ENCODE measurements around the gene F12. TPM values are rescaled to one million over a fixed set of nuclear protein-coding genes. Genes with fewer than 3 reads are reported as not detected.

Gene F12
- total and polyA plus RNA-seq, 2 experiments from 2014 or later, result 4.6 to 5.0 TPM

- Histone ChIP-seq H3K27ac (no peak overlapping the region), H3K27me3 (peaks cover 10% of the 10 kb centered on the region), H3K4me3 (no peak overlapping the region), H3K36me3 (no peaks in the 10 kb centered on the region), H3K4me1 (ENCODE audit: low read depth) (no peaks in the 10 kb centered on the region), H3K9me3 (ENCODE audit: low read depth) (no peaks in the 10 kb centered on the region)
- DNase-seq (ENCODE audit: low read depth in 1 of 2, low spot score in 1 of 2), result no peak
- no peak for TF ChIP-seq CTCF (IDR thresholded peaks at IDR 0.05; ENCODE audit: low read depth, low read length)
Observed at GRCh38 chr5:177392765-177393164, 16.6 kb downstream of the F12 start.

- DNase-seq (ENCODE audit: low read depth in 1 of 2, low spot score in 1 of 2), result peak; percentile 84 to 87
- Histone ChIP-seq H3K36me3 (no peaks in the 10 kb centered on the region), H3K27ac (no peak overlapping the region), H3K9me3 (ENCODE audit: low read depth) (no peaks in the 10 kb centered on the region), H3K4me3 (no peak overlapping the region), H3K4me1 (ENCODE audit: low read depth) (no peaks in the 10 kb centered on the region), H3K27me3 (peaks cover 21% of the 10 kb centered on the region)
- TF ChIP-seq CTCF (IDR thresholded peaks at IDR 0.05; ENCODE audit: low read depth, low read length), result peak; percentile 92
Observed at GRCh38 chr5:177390363-177391300, 18.7 kb downstream of the F12 start.

- Histone ChIP-seq H3K36me3 (no peaks in the 10 kb centered on the region), H3K4me1 (ENCODE audit: low read depth) (no peaks in the 10 kb centered on the region), H3K4me3 (no peak overlapping the region), H3K27me3 (peaks cover 21% of the 10 kb centered on the region), H3K27ac (no peak overlapping the region), H3K9me3 (ENCODE audit: low read depth) (no peaks in the 10 kb centered on the region)
- no peak for TF ChIP-seq CTCF (IDR thresholded peaks at IDR 0.05; ENCODE audit: low read depth, low read length)
- DNase-seq (ENCODE audit: low read depth in 1 of 2, low spot score in 1 of 2), result peak in 1 of 2 donors; percentile 67
Observed at GRCh38 chr5:177389241-177390169, 19.9 kb downstream of the F12 start.

GRCh38 chr5:177388521-177389052 lies 20.8 kb downstream of the F12 start:
- no peaks in the 10 kb centered on the region for H3K36me3 ChIP-seq
- TF ChIP-seq CTCF (IDR thresholded peaks at IDR 0.05; ENCODE audit: low read depth, low read length), result no peak
- H3K27ac ChIP-seq, result no peak overlapping the region
- H3K9me3 ChIP-seq (ENCODE audit: low read depth), result no peaks in the 10 kb centered on the region
- no peak for DNase-seq (ENCODE audit: low read depth in 1 of 2, low spot score in 1 of 2)
- H3K27me3 ChIP-seq, result peaks cover 25% of the 10 kb centered on the region
- H3K4me1 ChIP-seq (ENCODE audit: low read depth), result no peaks in the 10 kb centered on the region
- no peak overlapping the region for H3K4me3 ChIP-seq

- DNase-seq (ENCODE audit: low read depth in 1 of 2, low spot score in 1 of 2), result no peak
Observed at GRCh38 chr5:177387405-177387804, 22.0 kb downstream of the F12 start.

More at GRCh38 chr5:177387405-177387804, 22.0 kb downstream of the F12 start:
- Histone ChIP-seq H3K27me3 (peaks cover 30% of the 10 kb centered on the region), H3K36me3 (no peaks in the 10 kb centered on the region), H3K9me3 (ENCODE audit: low read depth) (no peaks in the 10 kb centered on the region), H3K27ac (no peak overlapping the region), H3K4me3 (no peak overlapping the region), H3K4me1 (ENCODE audit: low read depth) (no peaks in the 10 kb centered on the region)
- no peak for TF ChIP-seq CTCF (IDR thresholded peaks at IDR 0.05; ENCODE audit: low read depth, low read length)

Measured in cardiac muscle cell (in vitro differentiated cells and primary cell).